Endothelial cell of umbilical vein (primary cell): Measurements from ENCODE around the gene MIA2.

ENCODE experiments used
- EZH2 ChIP-seq: IDR thresholded peaks from 2 replicates; pipeline ENCODE4 v1.6.1; 2012; ENCODE audit warnings: borderline replicate concordance, low read depth, mild to moderate bottlenecking, moderate library complexity, low read length, inconsistent platforms; ENCODE audit not compliant: severe bottlenecking
- FOS ChIP-seq: IDR thresholded peaks from 2 replicates; pipeline ENCODE4 v1.6.1; 2011; ENCODE audit warnings: mild to moderate bottlenecking, low read length, moderate library complexity, borderline replicate concordance; ENCODE audit not compliant: insufficient read depth
- GATA2 ChIP-seq: IDR thresholded peaks from 2 replicates; pipeline ENCODE4 v1.7.0; 2011; ENCODE audit warnings: low read depth, mild to moderate bottlenecking, moderate library complexity, mixed read lengths, low read length; ENCODE audit not compliant: insufficient read length, insufficient read depth
- MYC ChIP-seq: IDR thresholded peaks from one replicate; pipeline ENCODE4 v1.6.1; 2011; ENCODE audit warnings: mild to moderate bottlenecking, low read depth, low read length
- POLR2A ChIP-seq: IDR thresholded peaks from 2 replicates; pipeline ENCODE4 v1.6.1; 2012; ENCODE audit warnings: low read depth, mild to moderate bottlenecking, control low read depth, low read length
- POLR2AphosphoS5 ChIP-seq: IDR thresholded peaks from 2 replicates; pipeline ENCODE4 v1.6.1; 2012; ENCODE audit warnings: low read depth, mild to moderate bottlenecking, control low read depth, low read length, moderate library complexity; ENCODE audit not compliant: insufficient read depth
- TF ChIP-seq, protein P1 (sequence below), 2 donors: IDR thresholded peaks; 1 replicate in 1 of 2; 2 replicates in 1 of 2; pipeline ENCODE4 v1.5.1; 2011; ENCODE audit warnings: low read length in 2 of 2, mild to moderate bottlenecking in 2 of 2, moderate library complexity in 2 of 2, control low read depth in 1 of 2, inconsistent platforms in 1 of 2, low read depth in 1 of 2; ENCODE audit not compliant: insufficient read depth in 1 of 2; ENCODE audit errors: extremely low read depth in 1 of 2
- TF ChIP-seq, protein P2 (sequence below): IDR thresholded peaks from 2 replicates; pipeline ENCODE4 v1.6.1; 2011; ENCODE audit not compliant: insufficient read depth, insufficient read length

DNA sequence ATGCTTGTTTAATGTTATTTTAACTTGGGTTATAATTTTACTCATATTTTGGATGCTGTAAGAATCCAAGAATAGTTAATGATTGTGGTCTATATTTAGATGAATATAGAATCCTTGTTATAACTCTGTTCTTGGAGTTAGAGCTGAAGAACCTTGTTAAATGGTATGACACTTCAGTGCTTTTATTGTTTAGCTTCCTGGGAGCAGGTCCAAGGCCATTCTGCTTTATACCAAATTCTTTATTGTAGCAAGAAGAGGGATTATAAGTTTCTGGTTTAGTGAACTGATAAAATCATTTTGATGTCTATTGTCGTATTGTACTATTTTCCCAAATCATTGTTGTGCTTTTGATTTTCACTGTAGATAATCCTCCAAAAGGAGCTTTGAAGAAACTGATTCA lies 69.4 kb downstream of the MIA2 start:
- TF ChIP-seq, protein P1, sequence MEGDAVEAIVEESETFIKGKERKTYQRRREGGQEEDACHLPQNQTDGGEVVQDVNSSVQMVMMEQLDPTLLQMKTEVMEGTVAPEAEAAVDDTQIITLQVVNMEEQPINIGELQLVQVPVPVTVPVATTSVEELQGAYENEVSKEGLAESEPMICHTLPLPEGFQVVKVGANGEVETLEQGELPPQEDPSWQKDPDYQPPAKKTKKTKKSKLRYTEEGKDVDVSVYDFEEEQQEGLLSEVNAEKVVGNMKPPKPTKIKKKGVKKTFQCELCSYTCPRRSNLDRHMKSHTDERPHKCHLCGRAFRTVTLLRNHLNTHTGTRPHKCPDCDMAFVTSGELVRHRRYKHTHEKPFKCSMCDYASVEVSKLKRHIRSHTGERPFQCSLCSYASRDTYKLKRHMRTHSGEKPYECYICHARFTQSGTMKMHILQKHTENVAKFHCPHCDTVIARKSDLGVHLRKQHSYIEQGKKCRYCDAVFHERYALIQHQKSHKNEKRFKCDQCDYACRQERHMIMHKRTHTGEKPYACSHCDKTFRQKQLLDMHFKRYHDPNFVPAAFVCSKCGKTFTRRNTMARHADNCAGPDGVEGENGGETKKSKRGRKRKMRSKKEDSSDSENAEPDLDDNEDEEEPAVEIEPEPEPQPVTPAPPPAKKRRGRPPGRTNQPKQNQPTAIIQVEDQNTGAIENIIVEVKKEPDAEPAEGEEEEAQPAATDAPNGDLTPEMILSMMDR (IDR thresholded peaks at IDR 0.05; ENCODE audit: extremely low read depth in 1 of 2, insufficient read depth in 1 of 2, low read depth in 1 of 2, low read length in 2 of 2), result no peak
- TF ChIP-seq POLR2A (no peak), EZH2 (no peak), POLR2AphosphoS5 (no peak), MYC (no peak), GATA2 (no peak), FOS (no peak)
- TF ChIP-seq, protein P2, sequence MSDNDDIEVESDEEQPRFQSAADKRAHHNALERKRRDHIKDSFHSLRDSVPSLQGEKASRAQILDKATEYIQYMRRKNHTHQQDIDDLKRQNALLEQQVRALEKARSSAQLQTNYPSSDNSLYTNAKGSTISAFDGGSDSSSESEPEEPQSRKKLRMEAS, result no peak
